Spleen (tissue), 7 donors: Measurements from ENCODE around the gene F8.

Experiments
- POLR2A ChIP-seq, 3 donors: fragments of 450-650 bp; IDR thresholded peaks; one replicate each; pipeline ENCODE4 v1.5.1; 2017; ENCODE audit warnings: antibody characterized with exemption in 3 of 3, mild to moderate bottlenecking in 1 of 3
- POLR2AphosphoS5 ChIP-seq, 3 donors: sonication (generic); formaldehyde crosslinking; IDR thresholded peaks; one replicate each; pipeline ENCODE4 v1.5.1; 2017; ENCODE audit warnings: antibody characterized with exemption in 3 of 3
- TF ChIP-seq, protein P1 (sequence below), 11 experiments: fragments of 200-600 bp in 7 of 11; fragments of 450-650 bp in 4 of 11; sonication (generic) in 4 of 11; IDR thresholded peaks in 8 of 11; conservative IDR thresholded peaks in 3 of 11; 1 replicate in 7 of 11; 2 replicates in 4 of 11; pipeline versions ENCODE4 v1.4.0 to v1.8.0; 2016 to 2021; ENCODE audit warnings: antibody characterized with exemption in 11 of 11, inconsistent platforms in 4 of 11, mild to moderate bottlenecking in 1 of 11
- donor health status: DM: no; HTN: no; CAD: no; lungs with moderate emphysema.
- donor health status: DM: no; HTN: no; CAD: no.
- donor health status: DM: no; HTN: no; CAD: no.

DNA sequence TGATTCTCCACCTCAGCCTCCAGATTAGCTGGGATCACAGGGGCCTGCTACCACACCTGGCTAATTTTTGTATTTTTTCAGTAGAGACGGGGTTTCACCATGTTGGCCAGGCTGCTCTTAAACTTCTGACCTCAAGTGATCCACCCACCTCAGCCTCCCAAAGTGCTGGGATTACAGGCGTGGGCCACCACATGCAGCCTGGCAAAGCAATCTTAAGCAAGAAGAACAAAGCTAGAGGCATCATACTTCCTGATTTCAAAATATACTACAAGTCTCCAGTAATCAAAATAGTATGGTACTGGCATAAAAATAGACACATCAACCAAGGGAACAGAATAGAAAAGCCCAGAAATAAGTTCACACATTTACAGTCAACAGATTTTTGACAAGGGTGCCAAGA, 149.2 kb downstream of the F8 start:
- TF ChIP-seq, protein P1, sequence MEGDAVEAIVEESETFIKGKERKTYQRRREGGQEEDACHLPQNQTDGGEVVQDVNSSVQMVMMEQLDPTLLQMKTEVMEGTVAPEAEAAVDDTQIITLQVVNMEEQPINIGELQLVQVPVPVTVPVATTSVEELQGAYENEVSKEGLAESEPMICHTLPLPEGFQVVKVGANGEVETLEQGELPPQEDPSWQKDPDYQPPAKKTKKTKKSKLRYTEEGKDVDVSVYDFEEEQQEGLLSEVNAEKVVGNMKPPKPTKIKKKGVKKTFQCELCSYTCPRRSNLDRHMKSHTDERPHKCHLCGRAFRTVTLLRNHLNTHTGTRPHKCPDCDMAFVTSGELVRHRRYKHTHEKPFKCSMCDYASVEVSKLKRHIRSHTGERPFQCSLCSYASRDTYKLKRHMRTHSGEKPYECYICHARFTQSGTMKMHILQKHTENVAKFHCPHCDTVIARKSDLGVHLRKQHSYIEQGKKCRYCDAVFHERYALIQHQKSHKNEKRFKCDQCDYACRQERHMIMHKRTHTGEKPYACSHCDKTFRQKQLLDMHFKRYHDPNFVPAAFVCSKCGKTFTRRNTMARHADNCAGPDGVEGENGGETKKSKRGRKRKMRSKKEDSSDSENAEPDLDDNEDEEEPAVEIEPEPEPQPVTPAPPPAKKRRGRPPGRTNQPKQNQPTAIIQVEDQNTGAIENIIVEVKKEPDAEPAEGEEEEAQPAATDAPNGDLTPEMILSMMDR (IDR thresholded peaks at IDR 0.05 in 8 of 11, conservative IDR thresholded peaks at IDR 0.05 in 3 of 11): no peak
- TF ChIP-seq POLR2AphosphoS5 (IDR thresholded peaks at IDR 0.05): no peak
- TF ChIP-seq POLR2A (IDR thresholded peaks at IDR 0.05): no peak
